Thoracic aorta (tissue), 2 donors: ENCODE results near the gene NPPB. TPM values are rescaled to one million over a fixed set of nuclear protein-coding genes. Genes with fewer than 3 reads are reported as not detected.

Source experiments
- ATAC-seq: fragments of 150-250 bp; one replicate; pipeline ENCODE4 v1.8.0; 2017; ENCODE audit warnings: low read depth; ENCODE audit not compliant: insufficient number of reproducible peaks, low FRiP score
- DNase-seq: peaks from one replicate; pipeline ENCODE4 v3.0.0-alpha.2; 2020; ENCODE audit warnings: low spot score
- H3K27ac ChIP-seq, 2 donors: fragments of 200-600 bp; sonication (generic); 1 replicate in 1 of 2; 2 replicates in 1 of 2; pipeline ENCODE4 v1.5.1; 2016; ENCODE audit warnings: mild to moderate bottlenecking in 2 of 2, moderate library complexity in 2 of 2
- H3K27me3 ChIP-seq: fragments of 200-600 bp; sonication (generic); replicated peaks from 2 replicates; pipeline ENCODE4 v1.6.0; 2016; ENCODE audit warnings: mild to moderate bottlenecking; ENCODE audit not compliant: insufficient read depth
- H3K36me3 ChIP-seq: fragments of 200-600 bp; sonication (generic); one replicate; pipeline ENCODE4 v1.5.1; 2016
- H3K4me1 ChIP-seq, 2 donors: fragments of 200-600 bp; sonication (generic); 1 replicate in 1 of 2; 2 replicates in 1 of 2; pipeline versions ENCODE4 v1.5.1 to v1.6.0; 2016; ENCODE audit warnings: low read depth in 2 of 2, mild to moderate bottlenecking in 1 of 2; ENCODE audit not compliant: control insufficient read depth in 1 of 2
- H3K4me3 ChIP-seq: fragments of 200-600 bp; sonication (generic); 2 replicates; pipeline ENCODE4 v1.5.1; 2016; ENCODE audit warnings: mild to moderate bottlenecking
- H3K9me3 ChIP-seq: fragments of 200-600 bp; sonication (generic); 2 replicates; pipeline ENCODE4 v1.5.1; 2016
- total RNA-seq, 2 donors: library from RNA; depleted of rRNA; stranded (reverse); fragments of >200 nt; gene quantifications; one replicate each; pipeline versions ENCODE4 v1.1.0 to v1.2.3, GENCODE V29; 2016
- TF ChIP-seq, protein P1 (sequence below): fragments of 200-600 bp; sonication (generic); IDR thresholded peaks from one replicate; pipeline ENCODE4 v1.5.1; 2019; ENCODE audit warnings: antibody characterized with exemption

The NPPB gene
- total RNA-seq, 2 donors from 2014 or later, result not detected

DNA sequence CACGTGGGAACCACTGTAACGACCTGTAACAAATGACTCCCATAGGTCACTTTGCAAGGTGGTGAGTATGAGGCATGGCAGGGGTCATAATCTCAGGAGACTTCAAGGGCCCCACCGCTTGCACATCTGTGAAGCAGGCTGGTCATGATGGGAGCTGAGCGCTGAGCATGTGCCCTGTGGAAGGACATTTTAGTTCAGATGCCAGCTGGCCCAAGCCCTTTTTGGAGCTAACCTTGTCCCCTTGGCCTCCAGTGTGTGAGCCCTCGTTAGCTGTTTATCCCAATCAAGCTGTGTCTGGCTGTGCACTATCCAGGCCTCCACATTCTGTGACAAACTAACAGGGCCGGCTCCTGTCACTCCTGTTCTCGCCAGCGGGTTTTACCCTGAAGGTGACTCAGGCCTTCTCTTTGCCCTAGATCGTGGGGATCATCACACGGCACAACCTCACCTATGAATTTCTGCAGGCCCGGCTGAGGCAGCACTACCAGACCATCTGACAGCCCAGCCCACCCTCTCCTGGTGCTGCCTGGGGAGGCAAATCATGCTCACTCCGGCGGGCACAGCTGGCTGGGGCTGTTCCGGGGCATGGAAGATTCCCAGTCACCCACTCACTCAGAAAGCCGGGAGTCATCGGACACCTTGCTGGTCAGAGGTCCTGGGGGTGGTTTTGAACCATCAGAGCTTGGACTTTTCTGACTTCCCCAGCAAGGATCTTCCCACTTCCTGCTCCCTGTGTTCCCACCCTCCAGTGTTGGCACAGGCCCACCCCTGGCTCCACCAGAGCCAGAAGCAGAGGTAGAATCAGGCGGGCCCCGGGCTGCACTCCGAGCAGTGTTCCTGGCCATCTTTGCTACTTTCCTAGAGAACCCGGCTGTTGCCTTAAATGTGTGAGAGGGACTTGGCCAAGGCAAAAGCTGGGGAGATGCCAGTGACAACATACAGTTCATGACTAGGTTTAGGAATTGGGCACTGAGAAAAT is 18.7 kb downstream of the NPPB start:
- H3K4me3 ChIP-seq, result no peak overlapping the region
- TF ChIP-seq, protein P1, sequence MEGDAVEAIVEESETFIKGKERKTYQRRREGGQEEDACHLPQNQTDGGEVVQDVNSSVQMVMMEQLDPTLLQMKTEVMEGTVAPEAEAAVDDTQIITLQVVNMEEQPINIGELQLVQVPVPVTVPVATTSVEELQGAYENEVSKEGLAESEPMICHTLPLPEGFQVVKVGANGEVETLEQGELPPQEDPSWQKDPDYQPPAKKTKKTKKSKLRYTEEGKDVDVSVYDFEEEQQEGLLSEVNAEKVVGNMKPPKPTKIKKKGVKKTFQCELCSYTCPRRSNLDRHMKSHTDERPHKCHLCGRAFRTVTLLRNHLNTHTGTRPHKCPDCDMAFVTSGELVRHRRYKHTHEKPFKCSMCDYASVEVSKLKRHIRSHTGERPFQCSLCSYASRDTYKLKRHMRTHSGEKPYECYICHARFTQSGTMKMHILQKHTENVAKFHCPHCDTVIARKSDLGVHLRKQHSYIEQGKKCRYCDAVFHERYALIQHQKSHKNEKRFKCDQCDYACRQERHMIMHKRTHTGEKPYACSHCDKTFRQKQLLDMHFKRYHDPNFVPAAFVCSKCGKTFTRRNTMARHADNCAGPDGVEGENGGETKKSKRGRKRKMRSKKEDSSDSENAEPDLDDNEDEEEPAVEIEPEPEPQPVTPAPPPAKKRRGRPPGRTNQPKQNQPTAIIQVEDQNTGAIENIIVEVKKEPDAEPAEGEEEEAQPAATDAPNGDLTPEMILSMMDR, result no peak
- H3K9me3 ChIP-seq, result no peaks in the 10 kb centered on the region
- peak; percentile 14 for DNase-seq
- H3K27me3 ChIP-seq, result no peaks in the 10 kb centered on the region
- peaks cover 7 to 17% of the 10 kb centered on the region in 2 donors for H3K4me1 ChIP-seq
- no peak for ATAC-seq
- H3K36me3 ChIP-seq, result peaks cover 63% of the 10 kb centered on the region
- peak overlapping the region in 1 of 2 donors; percentile 11 for H3K27ac ChIP-seq

GRCh38 chr1:11838349-11839272 is 20.1 kb downstream of the NPPB start:
- Histone ChIP-seq H3K36me3 (peaks cover 68% of the 10 kb centered on the region), H3K27ac (no peak overlapping the region), H3K27me3 (no peaks in the 10 kb centered on the region), H3K4me1 (peaks cover 7 to 17% of the 10 kb centered on the region in 2 donors), H3K9me3 (no peaks in the 10 kb centered on the region), H3K4me3 (no peak overlapping the region)
- DNase-seq, result no peak
- peak; percentile 47 for ATAC-seq
- TF ChIP-seq, protein P1, result peak; percentile 94

DNA sequence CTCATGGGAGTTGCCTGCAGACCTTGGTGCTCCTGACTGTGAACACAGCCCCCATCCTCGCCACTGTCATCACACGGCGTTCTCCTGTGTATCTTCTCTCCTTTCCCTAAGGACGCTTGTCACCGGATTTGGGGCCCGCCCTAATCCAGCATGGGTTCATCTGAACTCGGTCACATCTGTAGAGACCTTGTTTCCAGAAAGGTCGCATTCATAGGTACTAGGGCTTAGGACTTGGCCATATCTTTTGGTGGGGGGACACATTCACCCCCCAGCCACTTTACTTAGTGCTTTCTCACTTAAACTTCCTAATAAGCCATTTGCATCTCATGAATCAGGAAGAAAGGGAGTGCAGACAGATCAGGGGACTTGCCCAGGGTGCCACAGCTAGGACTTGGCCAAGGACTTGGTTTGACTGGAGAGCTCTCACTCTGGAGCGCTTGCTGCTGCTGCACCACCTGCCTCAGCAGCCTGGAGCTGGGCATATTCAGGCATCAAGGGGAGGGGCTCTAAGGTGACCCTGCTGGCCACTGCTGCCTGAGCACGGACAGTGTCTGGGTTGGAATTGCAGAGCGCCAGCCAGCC is 20.9 kb downstream of the NPPB start:
- no peak overlapping the region for H3K27ac ChIP-seq
- TF ChIP-seq, protein P1, result no peak
- peaks cover 71% of the 10 kb centered on the region for H3K36me3 ChIP-seq
- DNase-seq (no peak), ATAC-seq (no peak)
- peaks cover 7 to 17% of the 10 kb centered on the region in 2 donors for H3K4me1 ChIP-seq
- H3K9me3 ChIP-seq, result no peaks in the 10 kb centered on the region
- no peaks in the 10 kb centered on the region for H3K27me3 ChIP-seq
- no peak overlapping the region for H3K4me3 ChIP-seq

DNA sequence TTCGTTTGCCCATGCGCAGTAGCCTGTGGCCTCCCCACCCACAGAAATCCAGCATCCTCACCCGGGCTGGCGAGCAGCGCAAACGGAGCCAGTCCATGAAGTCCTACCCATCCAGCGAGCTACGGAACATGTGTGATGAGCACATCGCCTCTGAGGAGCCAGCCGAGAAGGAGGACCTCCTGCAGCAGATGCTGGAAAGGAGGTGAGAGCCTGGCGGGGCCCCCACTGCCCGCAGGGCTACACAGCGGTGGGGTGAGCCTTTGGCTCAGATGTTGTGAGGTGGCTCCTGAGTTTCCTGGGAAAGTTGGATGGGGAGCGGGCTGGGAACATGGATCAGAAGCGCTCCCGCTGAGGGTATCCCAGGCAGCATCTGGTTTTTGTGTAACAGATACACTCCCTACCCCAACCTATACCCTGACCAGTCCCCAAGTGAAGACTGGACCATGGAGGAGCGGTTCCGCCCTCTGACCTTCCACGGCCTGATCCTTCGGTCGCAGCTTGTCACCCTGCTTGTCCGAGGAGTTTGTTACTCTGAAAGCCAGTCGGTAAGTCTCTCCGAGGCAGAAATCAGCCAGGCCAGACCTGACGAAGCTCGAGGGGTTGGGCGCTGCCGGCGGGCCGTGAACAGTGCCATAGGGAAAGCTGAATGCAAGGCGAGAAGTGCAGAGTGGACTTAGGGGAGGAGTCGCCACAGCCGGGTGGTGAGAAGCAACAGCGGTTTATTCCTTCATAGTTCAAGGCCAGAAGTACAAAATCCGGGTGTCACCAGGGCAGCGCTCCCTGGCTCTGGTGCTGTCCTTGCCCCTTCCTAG is 21.6 kb downstream of the NPPB start:
- DNase-seq (no peak), ATAC-seq (no peak)
- Histone ChIP-seq H3K36me3 (peaks cover 71% of the 10 kb centered on the region), H3K27me3 (no peaks in the 10 kb centered on the region), H3K27ac (no peak overlapping the region), H3K4me3 (no peak overlapping the region), H3K4me1 (peaks cover 7 to 17% of the 10 kb centered on the region in 2 donors), H3K9me3 (no peaks in the 10 kb centered on the region)
- TF ChIP-seq, protein P1, result no peak
